ENCODE results near the gene CLEC16A.

Gene CLEC16A

GRCh38 chr16:11072420-11073153 is 128.2 kb downstream of the CLEC16A start:
- TF ChIP-seq POLR2A (IDR thresholded peaks at IDR 0.05; ENCODE audit: low read length) (no peak), GATA1 (IDR thresholded peaks at IDR 0.05; ENCODE audit: low read depth, low read length) (no peak)
- peak; percentile 51 to 60 for DNase-seq

- TF ChIP-seq POLR2A (IDR thresholded peaks at IDR 0.05; ENCODE audit: low read length): no peak
- TF ChIP-seq GATA1 (IDR thresholded peaks at IDR 0.05; ENCODE audit: low read depth, low read length): no peak
- no peak for DNase-seq
Measured at GRCh38 chr16:11073407-11073999, 129.1 kb downstream of the CLEC16A start.

- TF ChIP-seq GATA1 (IDR thresholded peaks at IDR 0.05; ENCODE audit: low read depth, low read length) (no peak), POLR2A (IDR thresholded peaks at IDR 0.05; ENCODE audit: low read length) (no peak)
- DNase-seq: no peak
Measured at GRCh38 chr16:11074131-11074530, 129.8 kb downstream of the CLEC16A start.

- no peak for DNase-seq
- TF ChIP-seq POLR2A (IDR thresholded peaks at IDR 0.05; ENCODE audit: low read length) (no peak), GATA1 (IDR thresholded peaks at IDR 0.05; ENCODE audit: low read depth, low read length) (no peak)
Measured at GRCh38 chr16:11075163-11075562, 130.8 kb downstream of the CLEC16A start.

- DNase-seq: no peak
- TF ChIP-seq POLR2A (IDR thresholded peaks at IDR 0.05; ENCODE audit: low read length) (no peak), GATA1 (IDR thresholded peaks at IDR 0.05; ENCODE audit: low read depth, low read length) (no peak)
Measured at GRCh38 chr16:11076259-11077018, 132.1 kb downstream of the CLEC16A start.

GRCh38 chr16:11078812-11079459 is 134.6 kb downstream of the CLEC16A start:
- no peak for TF ChIP-seq POLR2A (IDR thresholded peaks at IDR 0.05; ENCODE audit: low read length)
- no peak for TF ChIP-seq GATA1 (IDR thresholded peaks at IDR 0.05; ENCODE audit: low read depth, low read length)
- DNase-seq: no peak

- TF ChIP-seq POLR2A (IDR thresholded peaks at IDR 0.05; ENCODE audit: low read length): no peak
- TF ChIP-seq GATA1 (IDR thresholded peaks at IDR 0.05; ENCODE audit: low read depth, low read length): no peak
- no peak for DNase-seq
Measured at GRCh38 chr16:11079652-11080187, 135.4 kb downstream of the CLEC16A start.

GRCh38 chr16:11080327-11080967 is 136.1 kb downstream of the CLEC16A start:
- no peak for DNase-seq
- TF ChIP-seq GATA1 (IDR thresholded peaks at IDR 0.05; ENCODE audit: low read depth, low read length) (no peak), POLR2A (IDR thresholded peaks at IDR 0.05; ENCODE audit: low read length) (no peak)

- TF ChIP-seq POLR2A (IDR thresholded peaks at IDR 0.05; ENCODE audit: low read length) (no peak), GATA1 (IDR thresholded peaks at IDR 0.05; ENCODE audit: low read depth, low read length) (no peak)
Measured at GRCh38 chr16:11080999-11081630, 136.8 kb downstream of the CLEC16A start.

GRCh38 chr16:11082108-11082859 is 137.9 kb downstream of the CLEC16A start:
- no peak for TF ChIP-seq GATA1 (IDR thresholded peaks at IDR 0.05; ENCODE audit: low read depth, low read length)
- TF ChIP-seq POLR2A (IDR thresholded peaks at IDR 0.05; ENCODE audit: low read length): no peak
- no peak for DNase-seq

More at GRCh38 chr16:11080999-11081630, 136.8 kb downstream of the CLEC16A start:
- DNase-seq: no peak

- TF ChIP-seq GATA1 (IDR thresholded peaks at IDR 0.05; ENCODE audit: low read depth, low read length) (no peak), POLR2A (IDR thresholded peaks at IDR 0.05; ENCODE audit: low read length) (no peak)
- no peak for DNase-seq
Measured at GRCh38 chr16:11082860-11083388, 138.6 kb downstream of the CLEC16A start.

- TF ChIP-seq GATA1 (IDR thresholded peaks at IDR 0.05; ENCODE audit: low read depth, low read length): no peak
- TF ChIP-seq POLR2A (IDR thresholded peaks at IDR 0.05; ENCODE audit: low read length): no peak
- no peak for DNase-seq
Measured at GRCh38 chr16:11084484-11084875, 140.1 kb downstream of the CLEC16A start.
